Stimulated activated CD4-positive, alpha-beta T cell treated with anti-CD3 and anti-CD28 coated beads, Interleukin-4, amount 100 ng/mL, for 1 hour (primary cell): ENCODE measurements around the gene SAMD4B.
A peak's percentile ranks its signal among the peaks of the same experiment; 100 is the strongest.
"Not testable (repeated sequence)": the region's sequence is repeated elsewhere in the genome, so short reads cannot be mapped to it uniquely, and the experiment has no call there.

ENCODE experiments used
- DNase-seq: peaks from one replicate; pipeline ENCODE4 v3.0.0-alpha.2; 2020

SAMD4B gene

DNA sequence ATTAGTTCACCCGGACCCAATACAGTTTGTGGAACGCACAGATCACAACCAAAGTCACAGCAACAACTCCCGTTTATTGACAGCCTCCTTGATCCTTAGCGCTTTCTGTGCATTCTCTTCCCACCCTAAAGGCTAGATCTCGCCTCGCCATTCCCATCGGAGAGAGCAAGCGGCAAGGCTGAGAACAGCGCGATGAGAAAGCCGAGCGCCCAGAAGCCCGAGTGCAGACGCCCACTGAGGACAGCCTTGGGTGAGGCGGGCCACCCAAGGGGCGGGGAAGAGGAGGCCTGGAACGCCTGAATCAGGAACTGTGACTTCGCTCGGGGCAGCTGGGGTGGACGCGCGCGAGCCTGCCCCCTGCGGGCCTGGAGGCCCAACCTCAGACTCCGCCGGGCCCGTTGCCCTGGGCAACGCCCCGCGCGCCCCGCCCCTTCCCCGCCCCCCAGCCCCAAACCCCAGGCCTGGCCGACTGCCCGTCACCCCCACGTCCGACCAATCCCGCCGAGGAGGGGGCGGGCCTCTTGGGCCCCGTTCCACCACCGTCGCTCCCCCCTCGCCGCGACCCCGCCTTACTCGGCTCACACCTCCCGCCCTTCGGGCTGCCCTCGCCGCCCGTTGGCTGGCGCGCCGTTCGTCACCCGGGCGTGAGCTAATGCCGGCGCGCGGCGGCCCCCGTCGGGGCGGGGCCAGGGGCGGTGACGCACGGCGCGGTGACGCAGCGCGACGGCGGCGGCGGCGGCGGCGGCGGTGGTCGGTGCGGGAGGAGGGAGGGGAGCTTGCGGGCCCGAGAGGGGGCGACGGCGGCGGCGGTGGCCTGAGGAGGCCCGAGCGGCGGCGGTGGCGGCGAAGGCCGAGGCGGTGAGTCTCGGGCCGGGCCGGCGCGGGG is at the start of gene SAMD4B:
SAMD4B (plus strand) TSS at position 703 of the 886 bp plus-strand sequence. CDS start 14,473 bp downstream, outside the sequence.
- peak; percentile 99 for DNase-seq

DNA sequence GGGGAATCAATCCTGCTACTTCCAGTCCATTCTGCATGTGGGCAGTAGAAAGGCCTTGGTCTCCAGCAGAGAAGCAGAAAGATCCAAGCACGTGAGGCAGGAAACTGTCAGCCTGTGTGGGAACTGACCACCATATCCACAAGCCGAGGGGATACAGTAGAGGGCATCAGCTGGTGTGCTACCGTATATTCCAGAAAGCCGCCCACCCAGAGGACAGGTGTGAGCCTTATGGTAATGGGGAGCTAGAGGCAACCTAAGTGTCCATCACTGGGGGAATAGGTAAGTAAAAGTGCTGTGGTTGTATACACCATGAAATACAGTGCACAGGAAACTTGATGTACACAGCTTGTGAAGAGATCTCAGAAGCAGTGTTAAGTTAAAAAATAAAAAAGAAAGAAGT is 48.8 kb upstream of the SAMD4B start:
- no peak for DNase-seq

GRCh38 chr19:39296055-39296645 is 46.1 kb upstream of the SAMD4B start, which contains the start of gene IFNL1:
TSS of gene IFNL1 (plus strand) at chr19:39296407. CDS start at chr19:39296422, 15 bp downstream.
- no peak for DNase-seq

GRCh38 chr19:39296906-39297305 is 45.3 kb upstream of the SAMD4B start:
- DNase-seq, result no peak

- DNase-seq, result no peak
Observed at GRCh38 chr19:39297931-39298634, 44.1 kb upstream of the SAMD4B start.

- no peak for DNase-seq
Observed at GRCh38 chr19:39299404-39299803, 42.8 kb upstream of the SAMD4B start.

GRCh38 chr19:39299832-39300231 is 42.4 kb upstream of the SAMD4B start:
- no peak for DNase-seq

DNA sequence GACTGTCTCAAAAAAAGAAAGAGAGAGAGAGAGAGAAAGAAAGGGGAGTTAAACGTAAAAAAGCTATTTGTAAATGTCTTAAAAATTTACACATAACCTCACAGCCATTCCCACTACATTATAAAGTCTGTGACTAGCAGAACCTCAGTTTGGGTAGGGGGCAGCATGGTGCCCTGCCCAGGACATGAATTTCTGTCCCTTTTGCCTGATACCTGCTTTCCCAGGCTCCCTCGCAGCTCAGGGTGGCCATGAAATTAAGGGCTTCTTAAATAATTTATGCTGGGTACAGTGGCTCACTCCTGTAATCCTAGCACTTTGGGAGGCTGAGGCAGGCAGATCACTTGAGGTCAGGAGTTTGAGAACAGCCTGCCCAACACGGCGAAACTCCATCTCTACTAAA is 41.2 kb upstream of the SAMD4B start:
- no peak for DNase-seq

GRCh38 chr19:39301562-39301961 is 40.7 kb upstream of the SAMD4B start:
- no peak for DNase-seq

DNA sequence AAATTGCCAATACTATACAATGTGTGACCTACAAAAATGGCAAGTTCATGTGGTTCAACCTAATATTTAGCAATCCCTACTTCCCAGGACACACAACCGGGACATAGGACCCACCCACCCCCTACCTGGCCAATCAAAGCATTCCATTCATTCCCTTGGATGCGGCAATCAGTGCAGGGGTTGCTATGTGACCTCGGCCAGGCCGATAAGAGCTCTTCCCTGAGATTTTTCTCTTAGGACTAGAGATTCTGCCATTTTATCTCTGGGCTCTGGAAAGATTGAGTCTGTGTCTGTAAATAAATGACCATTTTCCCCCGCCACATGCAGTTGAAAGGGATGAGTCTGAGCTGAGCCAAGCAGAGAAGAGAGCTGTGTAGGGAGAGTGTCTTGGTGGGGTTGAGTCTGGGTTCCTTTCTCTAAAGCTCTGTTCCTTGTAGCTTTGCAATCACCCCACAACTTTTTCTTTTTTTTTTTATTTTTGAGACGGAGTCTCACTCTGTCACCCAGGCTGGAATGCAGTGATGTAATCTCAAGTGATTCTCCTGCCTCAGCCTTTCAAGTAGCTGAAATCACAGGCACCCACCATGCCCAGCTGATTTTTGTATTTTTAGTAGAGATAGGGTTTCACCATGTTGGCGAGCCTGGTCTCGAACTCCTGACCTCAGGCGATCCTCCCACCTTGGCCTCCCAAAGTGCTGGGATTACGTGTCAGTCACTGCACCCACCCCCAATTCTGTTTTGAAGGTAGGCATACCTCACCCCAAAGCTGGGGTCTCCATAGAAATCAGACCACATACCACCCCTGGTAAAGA is 38.6 kb upstream of the SAMD4B start:
- no peak for DNase-seq

- DNase-seq, result no peak
Observed at GRCh38 chr19:39304185-39304513, 38.1 kb upstream of the SAMD4B start.

DNA sequence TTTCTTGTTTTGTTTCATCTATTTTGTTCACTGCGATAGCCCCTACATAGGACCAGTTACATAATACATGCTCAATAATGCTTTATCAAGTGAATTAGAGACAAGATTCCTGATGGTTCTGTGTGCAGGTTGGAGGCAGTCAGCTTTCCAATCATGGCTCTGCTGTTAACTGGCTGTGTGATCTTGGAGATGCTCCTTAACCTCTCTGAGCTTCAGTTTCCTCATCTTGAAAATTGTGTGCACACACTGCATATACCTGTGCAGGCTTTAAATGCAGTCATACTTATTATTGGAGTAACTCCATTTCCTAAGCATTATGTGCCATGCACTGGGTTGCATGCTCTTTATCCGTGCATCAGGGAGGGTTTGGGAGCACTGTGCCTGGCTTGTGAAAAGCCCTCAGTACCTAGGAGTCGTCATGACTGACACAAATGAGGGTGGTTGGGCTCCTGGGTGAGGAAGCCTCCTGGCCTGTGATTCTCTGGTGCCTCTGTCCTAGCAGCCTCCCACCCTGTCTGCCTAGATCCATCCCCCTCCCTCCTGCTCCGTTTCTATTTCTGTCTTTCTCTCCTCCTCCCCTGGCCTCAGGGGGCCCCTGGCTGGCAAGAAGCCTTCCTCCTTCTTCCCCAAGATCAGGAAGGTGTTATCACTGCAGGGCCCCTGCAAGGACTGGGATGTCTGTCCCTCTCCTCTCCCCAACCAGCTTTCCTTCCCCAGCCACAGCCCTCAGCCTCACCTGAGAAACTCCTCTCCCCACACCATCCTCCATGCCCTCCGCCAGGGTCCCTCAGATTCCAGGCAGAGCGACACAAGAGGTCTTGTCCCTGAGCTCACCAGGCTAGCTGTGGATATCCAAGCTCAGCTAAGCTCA is 37.3 kb upstream of the SAMD4B start:
- no peak for DNase-seq

GRCh38 chr19:39306075-39306474 is 36.1 kb upstream of the SAMD4B start:
- DNase-seq, result no peak

GRCh38 chr19:39307046-39307821 is 35.0 kb upstream of the SAMD4B start:
- no peak for DNase-seq

- no peak for DNase-seq
Observed at GRCh38 chr19:39307822-39308530, 34.2 kb upstream of the SAMD4B start.

- no peak for DNase-seq
Observed at GRCh38 chr19:39308531-39309304, 33.5 kb upstream of the SAMD4B start.

DNA sequence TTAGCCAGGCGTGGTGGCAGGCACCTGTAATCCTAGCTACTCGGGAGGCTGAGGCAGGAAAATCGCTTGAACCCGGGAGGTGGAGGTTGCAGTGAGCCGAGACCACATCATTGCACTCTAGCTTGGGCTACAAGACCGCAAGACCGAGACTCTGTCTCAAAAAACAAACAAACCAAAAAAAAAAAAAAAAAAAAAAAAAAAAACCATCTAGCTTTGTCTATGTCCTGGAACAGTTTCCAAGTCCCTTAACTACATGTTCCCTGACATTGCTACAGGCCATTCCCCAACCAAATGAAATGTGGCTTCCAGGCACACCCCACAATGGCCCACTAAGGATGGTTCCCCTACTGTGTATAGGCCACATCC is 32.9 kb upstream of the SAMD4B start:
- not testable (repeated sequence) for DNase-seq

- no peak for DNase-seq
Observed at GRCh38 chr19:39310558-39311311, 31.5 kb upstream of the SAMD4B start.
